IMR-90 (cell line): Measurements from ENCODE around the gene QRFP. TPM values are rescaled to one million over a fixed set of nuclear protein-coding genes. Genes with fewer than 3 reads are reported as not detected.

ENCODE experiments used
- ATAC-seq: fragments of 200-7000 bp; cut with Tn5 transposase; 2 replicates; pipeline ENCODE4 v1.9.1; 2020; ENCODE audit warnings: low read depth, mild to moderate bottlenecking, moderate library complexity
- BruUV-seq: library from RNA; stranded (reverse); fragments of 400-500 nt; replicated peaks from 2 replicates; lab custom pipeline; 2021; lab: Mats Ljungman, UMichigan
- CTCF ChIA-PET: fragments of 300-600 bp; formaldehyde crosslinking; extraction: SDS; loops from one replicate; lab custom pipeline; 2021; ENCODE audit warnings: antibody characterized with exemption; lab: Yijun Ruan, JAX
- POLR2A ChIA-PET: fragments of 300-600 bp; sonication (Branson Sonifier 250); formaldehyde crosslinking; loops from one replicate; lab custom pipeline; 2022; ENCODE audit warnings: antibody characterized with exemption; ENCODE audit not compliant: unreplicated experiment; lab: Charles Lee
- DNase-seq: peaks from one replicate; pipeline ENCODE4 v3.0.0; 2013
- H2AFZ ChIP-seq: replicated peaks from 2 replicates; pipeline ENCODE3; 2013; ENCODE audit warnings: low read length, mild to moderate bottlenecking; ENCODE audit not compliant: poor library complexity
- H2AK5ac ChIP-seq: 2 replicates; pipeline ENCODE4 v1.6.1; 2013; ENCODE audit warnings: low read depth, low read length, inconsistent platforms
- H2AK9ac ChIP-seq: replicated peaks from 2 replicates; pipeline ENCODE3; 2013; ENCODE audit warnings: mild to moderate bottlenecking, low read depth, low read length, moderate library complexity; ENCODE audit not compliant: poor library complexity
- H2BK120ac ChIP-seq: 2 replicates; pipeline ENCODE4 v1.6.1; 2013; ENCODE audit warnings: low read depth, low read length, inconsistent platforms
- H2BK15ac ChIP-seq: 3 replicates; pipeline ENCODE4 v1.6.1; 2013; ENCODE audit warnings: low read depth, low read length, inconsistent platforms
- H2BK20ac ChIP-seq: 2 replicates; pipeline ENCODE4 v1.6.1; 2013; ENCODE audit warnings: low read depth, mild to moderate bottlenecking, inconsistent platforms, low read length, moderate library complexity
- H2BK5ac ChIP-seq: 2 replicates; pipeline ENCODE4 v1.6.1; 2013; ENCODE audit warnings: mild to moderate bottlenecking, low read depth, low read length, inconsistent platforms; ENCODE audit not compliant: poor library complexity, severe bottlenecking
- H3K14ac ChIP-seq: replicated peaks from 2 replicates; pipeline ENCODE4 v1.6.1; 2013; ENCODE audit warnings: low read depth, low read length, inconsistent platforms
- H3K18ac ChIP-seq: 2 replicates; pipeline ENCODE4 v1.6.1; 2013; ENCODE audit warnings: low read depth, low read length, control low read depth
- H3K23ac ChIP-seq: 2 replicates; pipeline ENCODE4 v1.6.1; 2013; ENCODE audit warnings: low read depth, low read length, inconsistent platforms
- H3K27ac ChIP-seq: 2 replicates; pipeline ENCODE4 v1.5.1; 2013; ENCODE audit warnings: mild to moderate bottlenecking, control low read depth, low read length; ENCODE audit not compliant: insufficient read depth
- H3K27me3 ChIP-seq: 2 replicates; pipeline ENCODE4 v1.6.1; 2013; ENCODE audit warnings: low read length; ENCODE audit not compliant: control insufficient read depth, insufficient read depth
- H3K36me3 ChIP-seq: 2 replicates; pipeline ENCODE4 v1.6.1; 2013; ENCODE audit warnings: low read length, mixed read lengths; ENCODE audit not compliant: control insufficient read depth, insufficient read depth
- H3K4ac ChIP-seq: 2 replicates; pipeline ENCODE4 v1.6.1; 2013; ENCODE audit warnings: low read depth, low read length, inconsistent platforms
- H3K4me1 ChIP-seq: 2 replicates; pipeline ENCODE4 v1.6.1; 2013; ENCODE audit warnings: low read length, mixed read lengths; ENCODE audit not compliant: control insufficient read depth, insufficient read depth
- H3K4me2 ChIP-seq: 2 replicates; pipeline ENCODE4 v1.6.1; 2013; ENCODE audit warnings: low read depth, mild to moderate bottlenecking, control low read depth, low read length, moderate library complexity
- H3K4me3 ChIP-seq: 2 replicates; pipeline ENCODE4 v1.5.1; 2013; ENCODE audit warnings: low read depth, mild to moderate bottlenecking, control low read depth, low read length, moderate library complexity; ENCODE audit not compliant: insufficient read depth
- H3K56ac ChIP-seq: 2 replicates; pipeline ENCODE4 v1.6.1; 2013; ENCODE audit warnings: low read length, inconsistent platforms; ENCODE audit not compliant: insufficient read depth; ENCODE audit errors: extremely low read depth
- H3K79me1 ChIP-seq, 2 experiments: 2 replicates each; pipeline ENCODE4 v1.6.1; 2013; ENCODE audit warnings: low read length in 2 of 2, inconsistent platforms in 1 of 2, low read depth in 1 of 2
- H3K9ac ChIP-seq: 2 replicates; pipeline ENCODE4 v1.6.1; 2013; ENCODE audit warnings: low read depth, low read length, control low read depth
- H3K9me1 ChIP-seq: 2 replicates; pipeline ENCODE4 v1.6.1; 2013; ENCODE audit warnings: low read length, inconsistent platforms; ENCODE audit not compliant: insufficient read depth
- H3K9me3 ChIP-seq: 2 replicates; pipeline ENCODE4 v1.6.1; 2013; ENCODE audit warnings: low read length; ENCODE audit not compliant: control insufficient read depth, insufficient read depth
- H4K20me1 ChIP-seq: 2 replicates; pipeline ENCODE4 v1.6.1; 2013; ENCODE audit warnings: low read length, inconsistent platforms; ENCODE audit not compliant: insufficient read depth
- H4K5ac ChIP-seq: 2 replicates; pipeline ENCODE4 v1.6.1; 2013; ENCODE audit warnings: mild to moderate bottlenecking, low read depth, low read length, control low read depth
- H4K8ac ChIP-seq, 2 experiments: 2 replicates each; pipeline ENCODE4 v1.6.1; 2013; ENCODE audit warnings: low read depth in 2 of 2, low read length in 2 of 2, control low read depth in 1 of 2, inconsistent platforms in 1 of 2
- H4K91ac ChIP-seq: 2 replicates; pipeline ENCODE4 v1.6.1; 2013; ENCODE audit warnings: low read depth, low read length, inconsistent platforms; ENCODE audit not compliant: insufficient read depth
- BHLHE40 ChIP-seq: fragments of 150-350 bp; IDR thresholded peaks from 2 replicates; pipeline ENCODE4 v1.6.1; 2016; ENCODE audit warnings: mild to moderate bottlenecking, low read depth, low read length
- MAZ ChIP-seq: IDR thresholded peaks from 2 replicates; pipeline ENCODE4 v1.6.1; 2012; ENCODE audit warnings: low read depth, mild to moderate bottlenecking, low read length, improper control_type of control experiment, moderate library complexity, borderline replicate concordance
- NFE2L2 ChIP-seq: fragments of 150-350 bp; IDR thresholded peaks from 2 replicates; pipeline ENCODE4 v1.6.1; 2016; ENCODE audit warnings: low read depth, mild to moderate bottlenecking, low read length
- POLR2A ChIP-seq: IDR thresholded peaks from 2 replicates; pipeline ENCODE4 v1.6.1; 2012; ENCODE audit warnings: mild to moderate bottlenecking, low read depth, low read length
- WGBS, 2 experiments: methylation state at CpG; one replicate each; pipeline versions ENCODE4 v1.1.5 to v1.1.7; 2013; ENCODE audit warnings: missing lambda C conversion rate in 2 of 2; ENCODE audit not compliant: insufficient read length in 1 of 2; ENCODE audit errors: extremely low coverage in 2 of 2; 5-methylcytosine and 5-hydroxymethylcytosine counted together
- dilution Hi-C: fragments of 300-500 bp; cut with HindIII; formaldehyde crosslinking; loops from one replicate; pipeline ENCODE4 v1.14.3; 2018; ENCODE audit warnings: low sequenced_read_pairs; ENCODE audit not compliant: unreplicated experiment
- in situ Hi-C: fragments of 300-500 bp; cut with MboI; formaldehyde crosslinking; loops from 3 replicates; pipeline ENCODE4 v1.14.3; 2019; ENCODE audit warnings: low sequenced_read_pairs, inconsistent platforms, mixed read lengths
- intact Hi-C: fragments of 100-400 bp; cut with micrococcal nuclease; formaldehyde crosslinking; loops from 2 replicates; pipeline ENCODE4 v1.10.0; 2022
- polyA plus RNA-seq, 3 experiments: library from polyadenylated mRNA; depleted of rRNA; stranded (reverse); fragments of >200 nt; gene quantifications; 2 replicates each; pipeline ENCODE4 v1.2.3, GENCODE V29; 2012; ENCODE audit warnings: low replicate concordance in 1 of 3
- total RNA-seq: library from RNA; depleted of rRNA; stranded (reverse); fragments of >200 nt; gene quantifications from 2 replicates; pipeline ENCODE4 v1.2.3, GENCODE V29; 2012
- TF ChIP-seq, protein P1 (sequence below): fragments of 150-350 bp; IDR thresholded peaks from 2 replicates; pipeline ENCODE4 v1.6.1; 2017; ENCODE audit warnings: mild to moderate bottlenecking, antibody characterized with exemption, low read length, low read depth
- TF ChIP-seq, protein P2 (sequence below): conservative IDR thresholded peaks from 2 replicates; pipeline ENCODE4 v1.5.1; 2012; ENCODE audit warnings: mild to moderate bottlenecking, low read depth, low read length, improper control_type of control experiment

The QRFP gene
- total and polyA plus RNA-seq, 2 of the 4 experiments (the other 2 are of a cell fraction), result not detected

GRCh38 chr9:130945173-130945572, 48.6 kb upstream of the QRFP start:
- no peaks in the 10 kb centered on the region for H3K79me1 ChIP-seq
- H3K9ac ChIP-seq, result no peak overlapping the region
- H4K5ac ChIP-seq, result no peak overlapping the region
- no peak overlapping the region for H2AK5ac ChIP-seq
- no peak overlapping the region for H4K91ac ChIP-seq
- CTCF ChIA-PET, result no interaction called here
- no peak for ATAC-seq
- peaks cover 6% of the 10 kb centered on the region; the same call in 1 of the 2 replicates for H4K20me1 ChIP-seq
- H3K4me2 ChIP-seq, result no peak overlapping the region
- 93% methylated on average over 4 of the region's 9 CpGs; no CpG with 5 or more reads in 1 of the 2 experiments for WGBS, 2 experiments
- H3K9me3 ChIP-seq, result peaks cover 6% of the 10 kb centered on the region
- no peak overlapping the region for H3K18ac ChIP-seq
- POLR2A ChIA-PET, result no interaction called here
- peaks cover 62% of the 10 kb centered on the region for H3K27me3 ChIP-seq
- no peak overlapping the region for H2AFZ ChIP-seq
- H3K9me1 ChIP-seq, result no peaks in the 10 kb centered on the region
- no peaks in the 10 kb centered on the region for H3K36me3 ChIP-seq
- H2BK20ac ChIP-seq, result no peak overlapping the region
- dilution Hi-C loops (no loop called here), intact Hi-C loops (no loop called here), in situ Hi-C loops (no loop called here)
- H2BK5ac ChIP-seq, result no peak overlapping the region
- H2BK120ac ChIP-seq, result no peak overlapping the region
- no peak overlapping the region for H3K27ac ChIP-seq
- H4K8ac ChIP-seq, result no peak overlapping the region
- no TSS peak for BruUV-seq
- H3K4me3 ChIP-seq, result no peak overlapping the region
- TF ChIP-seq, protein P1, sequence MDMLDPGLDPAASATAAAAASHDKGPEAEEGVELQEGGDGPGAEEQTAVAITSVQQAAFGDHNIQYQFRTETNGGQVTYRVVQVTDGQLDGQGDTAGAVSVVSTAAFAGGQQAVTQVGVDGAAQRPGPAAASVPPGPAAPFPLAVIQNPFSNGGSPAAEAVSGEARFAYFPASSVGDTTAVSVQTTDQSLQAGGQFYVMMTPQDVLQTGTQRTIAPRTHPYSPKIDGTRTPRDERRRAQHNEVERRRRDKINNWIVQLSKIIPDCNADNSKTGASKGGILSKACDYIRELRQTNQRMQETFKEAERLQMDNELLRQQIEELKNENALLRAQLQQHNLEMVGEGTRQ, result no peak
- TF ChIP-seq MAZ (no peak), POLR2A (no peak), NFE2L2 (no peak), BHLHE40 (no peak)
- TF ChIP-seq, protein P2, sequence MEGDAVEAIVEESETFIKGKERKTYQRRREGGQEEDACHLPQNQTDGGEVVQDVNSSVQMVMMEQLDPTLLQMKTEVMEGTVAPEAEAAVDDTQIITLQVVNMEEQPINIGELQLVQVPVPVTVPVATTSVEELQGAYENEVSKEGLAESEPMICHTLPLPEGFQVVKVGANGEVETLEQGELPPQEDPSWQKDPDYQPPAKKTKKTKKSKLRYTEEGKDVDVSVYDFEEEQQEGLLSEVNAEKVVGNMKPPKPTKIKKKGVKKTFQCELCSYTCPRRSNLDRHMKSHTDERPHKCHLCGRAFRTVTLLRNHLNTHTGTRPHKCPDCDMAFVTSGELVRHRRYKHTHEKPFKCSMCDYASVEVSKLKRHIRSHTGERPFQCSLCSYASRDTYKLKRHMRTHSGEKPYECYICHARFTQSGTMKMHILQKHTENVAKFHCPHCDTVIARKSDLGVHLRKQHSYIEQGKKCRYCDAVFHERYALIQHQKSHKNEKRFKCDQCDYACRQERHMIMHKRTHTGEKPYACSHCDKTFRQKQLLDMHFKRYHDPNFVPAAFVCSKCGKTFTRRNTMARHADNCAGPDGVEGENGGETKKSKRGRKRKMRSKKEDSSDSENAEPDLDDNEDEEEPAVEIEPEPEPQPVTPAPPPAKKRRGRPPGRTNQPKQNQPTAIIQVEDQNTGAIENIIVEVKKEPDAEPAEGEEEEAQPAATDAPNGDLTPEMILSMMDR, result no peak
- H3K23ac ChIP-seq, result no peak overlapping the region
- no peak overlapping the region for H3K4ac ChIP-seq
- DNase-seq, result no peak
- no peak overlapping the region for H2AK9ac ChIP-seq
- H3K14ac ChIP-seq, result no peak overlapping the region
- H2BK15ac ChIP-seq, result no peak overlapping the region
- no peaks in the 10 kb centered on the region for H3K4me1 ChIP-seq
- H3K56ac ChIP-seq, result no peak overlapping the region
